Sigmoid colon (tissue), 7 donors: ENCODE results near the gene RNF217. TPM values are rescaled to one million over a fixed set of nuclear protein-coding genes. Genes with fewer than 3 reads are reported as not detected.
A peak's percentile ranks its signal among the peaks of the same experiment; 100 is the strongest.

ENCODE experiments used
- DNase-seq: peaks from one replicate; pipeline ENCODE4 v3.0.0-alpha.2; 2019
- H3K27ac ChIP-seq, 4 donors: fragments of 200-600 bp; sonication (generic); one replicate each; pipeline ENCODE4 v1.5.1; 2016 to 2019; ENCODE audit warnings: mild to moderate bottlenecking in 1 of 4
- H3K27me3 ChIP-seq, 3 donors: fragments of 200-600 bp; sonication (generic); one replicate each; pipeline ENCODE4 v1.5.1; 2019; ENCODE audit warnings: mild to moderate bottlenecking in 1 of 3
- H3K36me3 ChIP-seq, 4 donors: fragments of 200-600 bp; sonication (generic); one replicate each; pipeline ENCODE4 v1.5.1; 2016 to 2019
- H3K4me1 ChIP-seq, 4 donors: fragments of 200-600 bp; sonication (generic); one replicate each; pipeline ENCODE4 v1.5.1; 2017 to 2019
- H3K4me3 ChIP-seq, 4 donors: fragments of 200-600 bp; sonication (generic); one replicate each; pipeline ENCODE4 v1.5.1; 2017 to 2019; ENCODE audit warnings: mild to moderate bottlenecking in 2 of 4, moderate library complexity in 1 of 4
- H3K9me3 ChIP-seq, 4 donors: fragments of 200-600 bp in 3 of 4; sonication (generic) in 3 of 4; one replicate each; pipeline versions ENCODE4 v1.5.1 to v1.6.1; 2013 to 2019
- EP300 ChIP-seq, 4 donors: sonication (generic); formaldehyde crosslinking; IDR thresholded peaks; one replicate each; pipeline ENCODE4 v1.6.1; 2017; ENCODE audit warnings: antibody characterized with exemption in 4 of 4
- POLR2A ChIP-seq, 2 donors: fragments of 450-650 bp; IDR thresholded peaks; one replicate each; pipeline ENCODE4 v1.6.1; 2016; ENCODE audit warnings: antibody characterized with exemption in 2 of 2, mild to moderate bottlenecking in 2 of 2, moderate library complexity in 2 of 2
- POLR2AphosphoS5 ChIP-seq, 4 donors: sonication (generic); formaldehyde crosslinking; IDR thresholded peaks; one replicate each; pipeline ENCODE4 v1.6.1; 2017; ENCODE audit warnings: antibody characterized with exemption in 4 of 4
- WGBS, 2 donors: extraction: QIAGEN DNeasy Blood & Tissue Kit; methylation state at CpG; one replicate each; pipeline ENCODE4 v1.1.7; 2013; 5-methylcytosine and 5-hydroxymethylcytosine counted together
- intact Hi-C: fragments of 100-400 bp; cut with DNase I; formaldehyde crosslinking; loops from one replicate; pipeline ENCODE4 v1.15.1; 2023
- polyA plus RNA-seq, 3 donors: library from polyadenylated mRNA; stranded (reverse); fragments of 200-250 nt; gene quantifications; one replicate each; pipeline ENCODE4 v1.2.3, GENCODE V29; 2013
- total RNA-seq, 4 donors: library from RNA; depleted of rRNA; stranded (reverse); fragments of >200 nt; gene quantifications; one replicate each; pipeline ENCODE4 v1.1.0, GENCODE V29; 2016
- TF ChIP-seq, protein P1 (sequence below), 4 experiments: fragments of 450-650 bp in 3 of 4; fragments of 200-600 bp in 1 of 4; IDR thresholded peaks; one replicate each; pipeline ENCODE4 v1.5.1; 2016 to 2019; ENCODE audit warnings: antibody characterized with exemption in 4 of 4, mild to moderate bottlenecking in 3 of 4, moderate library complexity in 2 of 4
- donor health status: healthy with polysubstance abuse.
- donor health status: Bipolar disorder and iron deficiency.
- donor health status: healthy.

The RNF217 gene
- total and polyA plus RNA-seq, 7 donors: 1.8 to 55.9 (median 35.7) TPM

GRCh38 chr6:125098253-125098652, 136.0 kb downstream of the RNF217 start:
- Histone ChIP-seq H3K9me3 (no peaks in the 10 kb centered on the region), H3K4me3 (no peak overlapping the region), H3K27ac (no peak overlapping the region), H3K4me1 (peaks cover 0 to 63% (median 53%) of the 10 kb centered on the region in 4 donors), H3K36me3 (no peaks in the 10 kb centered on the region), H3K27me3 (no peaks in the 10 kb centered on the region)
- DNase-seq: no peak
- 92% methylated on average over 4 of the region's 4 CpGs for WGBS, 2 donors
- TF ChIP-seq, protein P1, sequence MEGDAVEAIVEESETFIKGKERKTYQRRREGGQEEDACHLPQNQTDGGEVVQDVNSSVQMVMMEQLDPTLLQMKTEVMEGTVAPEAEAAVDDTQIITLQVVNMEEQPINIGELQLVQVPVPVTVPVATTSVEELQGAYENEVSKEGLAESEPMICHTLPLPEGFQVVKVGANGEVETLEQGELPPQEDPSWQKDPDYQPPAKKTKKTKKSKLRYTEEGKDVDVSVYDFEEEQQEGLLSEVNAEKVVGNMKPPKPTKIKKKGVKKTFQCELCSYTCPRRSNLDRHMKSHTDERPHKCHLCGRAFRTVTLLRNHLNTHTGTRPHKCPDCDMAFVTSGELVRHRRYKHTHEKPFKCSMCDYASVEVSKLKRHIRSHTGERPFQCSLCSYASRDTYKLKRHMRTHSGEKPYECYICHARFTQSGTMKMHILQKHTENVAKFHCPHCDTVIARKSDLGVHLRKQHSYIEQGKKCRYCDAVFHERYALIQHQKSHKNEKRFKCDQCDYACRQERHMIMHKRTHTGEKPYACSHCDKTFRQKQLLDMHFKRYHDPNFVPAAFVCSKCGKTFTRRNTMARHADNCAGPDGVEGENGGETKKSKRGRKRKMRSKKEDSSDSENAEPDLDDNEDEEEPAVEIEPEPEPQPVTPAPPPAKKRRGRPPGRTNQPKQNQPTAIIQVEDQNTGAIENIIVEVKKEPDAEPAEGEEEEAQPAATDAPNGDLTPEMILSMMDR (IDR thresholded peaks at IDR 0.05): no peak
- TF ChIP-seq POLR2AphosphoS5 (IDR thresholded peaks at IDR 0.05): no peak
- no peak for TF ChIP-seq POLR2A (IDR thresholded peaks at IDR 0.05)
- TF ChIP-seq EP300 (IDR thresholded peaks at IDR 0.05): no peak
- intact Hi-C loops: loop anchor here (2.0 to 5.0 kb wide), 2 partner anchors 56 to 133 kb away; no protein-coding TSS in a partner anchor

DNA sequence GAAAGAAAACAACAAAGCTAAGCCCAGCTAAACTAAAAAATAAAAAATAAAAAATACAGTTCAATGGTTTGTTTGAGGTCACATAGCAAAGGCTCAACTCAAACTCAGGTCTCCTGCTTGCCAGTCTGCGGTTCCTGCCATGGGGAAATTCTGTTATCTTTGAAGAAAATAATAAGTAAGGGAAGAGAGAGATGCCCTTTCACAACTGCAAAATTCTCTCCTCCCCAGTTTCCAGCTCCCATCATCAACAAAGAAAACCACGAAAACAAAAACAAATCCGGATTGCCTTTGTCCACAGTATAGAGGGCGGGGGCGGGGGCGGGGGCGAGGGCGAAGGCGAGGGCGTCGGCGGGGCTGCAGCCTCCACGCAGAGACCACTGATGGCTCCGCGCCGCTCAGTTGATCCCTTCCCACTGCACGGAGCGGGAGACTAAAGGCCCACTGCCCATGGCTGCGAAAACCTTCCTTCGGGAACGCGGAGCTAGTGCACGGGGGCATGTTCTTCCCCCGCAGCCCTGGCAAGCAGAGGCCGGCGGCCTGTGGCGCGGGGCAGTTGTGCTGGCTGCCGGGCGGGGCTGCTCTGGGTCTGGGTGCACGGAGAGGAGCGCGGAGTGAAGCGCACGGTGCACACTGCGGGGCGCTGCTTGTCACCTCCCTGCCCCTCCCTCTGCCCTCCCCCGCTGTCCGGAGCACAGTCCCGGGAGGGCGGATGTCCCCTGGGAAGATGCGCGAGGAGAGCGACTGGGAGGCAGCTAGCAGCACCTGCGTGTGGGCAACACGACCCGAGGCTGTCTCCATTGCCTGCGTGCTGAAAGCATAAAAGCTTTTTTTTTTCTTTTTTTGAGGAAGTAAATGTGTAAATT, 137.2 kb downstream of the RNF217 start:
- Histone ChIP-seq H3K9me3 (no peaks in the 10 kb centered on the region), H3K27ac (peak overlapping the region in 3 of 4 donors; percentile 76 to 81 (median 79)), H3K4me1 (peaks cover 0 to 75% (median 63%) of the 10 kb centered on the region in 4 donors), H3K27me3 (no peaks in the 10 kb centered on the region), H3K36me3 (no peaks in the 10 kb centered on the region), H3K4me3 (peak overlapping the region; percentile 41 to 57 (median 56))
- TF ChIP-seq POLR2AphosphoS5 (IDR thresholded peaks at IDR 0.05): peak; percentile 13 to 66 (median 56)
- TF ChIP-seq, protein P1 (IDR thresholded peaks at IDR 0.05): no peak
- no peak for TF ChIP-seq EP300 (IDR thresholded peaks at IDR 0.05)
- intact Hi-C loops: loop anchor here (2.0 to 5.0 kb wide), 2 partner anchors 57 to 135 kb away; no protein-coding TSS in a partner anchor
- DNase-seq: peak; percentile 87
- WGBS, 2 donors: 1 to 2% methylated on average over 48 of the region's 48 CpGs

DNA sequence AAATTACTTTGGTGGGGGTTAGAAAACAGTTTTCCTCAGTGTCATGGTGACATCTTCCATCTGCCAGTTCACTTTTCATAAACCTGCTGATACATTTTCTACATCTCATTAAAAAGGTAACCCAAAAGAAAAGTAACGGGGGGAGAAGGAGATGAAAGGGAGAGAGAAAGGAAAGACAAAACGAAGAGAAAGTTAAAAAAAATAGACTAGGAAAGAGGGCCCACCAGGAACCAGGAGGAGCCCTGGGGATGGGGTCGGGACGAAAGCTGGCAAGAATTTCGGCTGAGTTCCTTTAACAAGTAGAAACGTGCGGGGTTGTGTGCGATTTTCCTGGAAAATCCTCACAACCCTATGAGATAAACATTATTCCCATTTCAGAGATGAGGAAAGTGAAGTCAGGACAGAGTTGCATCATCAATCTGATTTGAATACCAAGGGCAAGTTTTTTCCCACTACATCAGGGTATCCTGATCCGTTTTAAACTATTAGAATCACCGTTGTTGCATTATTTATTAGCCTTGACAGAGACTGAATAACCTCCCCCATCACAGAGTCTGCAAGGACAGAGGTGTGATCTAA, 137.9 kb downstream of the RNF217 start:
- 87 to 89% methylated on average over 10 of the region's 10 CpGs for WGBS, 2 donors
- no peak for DNase-seq
- TF ChIP-seq, protein P1 (IDR thresholded peaks at IDR 0.05): no peak
- no peak for TF ChIP-seq POLR2A (IDR thresholded peaks at IDR 0.05)
- TF ChIP-seq POLR2AphosphoS5 (IDR thresholded peaks at IDR 0.05): no peak
- no peak for TF ChIP-seq EP300 (IDR thresholded peaks at IDR 0.05)
- H3K9me3 ChIP-seq: no peaks in the 10 kb centered on the region
- peak overlapping the region in 3 of 4 donors; percentile 76 to 81 (median 79) for H3K27ac ChIP-seq
- H3K27me3 ChIP-seq: no peaks in the 10 kb centered on the region
- H3K36me3 ChIP-seq: no peaks in the 10 kb centered on the region
- H3K4me3 ChIP-seq: peak overlapping the region; percentile 41 to 57 (median 56)
- intact Hi-C loops: no loop called here
- peaks cover 0 to 80% (median 61%) of the 10 kb centered on the region in 4 donors for H3K4me1 ChIP-seq

GRCh38 chr6:125101128-125101527, 138.9 kb downstream of the RNF217 start:
- no peak for DNase-seq
- H3K4me1 ChIP-seq: peaks cover 0 to 71% (median 53%) of the 10 kb centered on the region in 4 donors
- H3K27ac ChIP-seq: peak overlapping the region; percentile 61 to 81 (median 78)
- no peaks in the 10 kb centered on the region for H3K36me3 ChIP-seq
- H3K4me3 ChIP-seq: no peak overlapping the region
- intact Hi-C loops: no loop called here
- TF ChIP-seq, protein P1 (IDR thresholded peaks at IDR 0.05): no peak
- TF ChIP-seq EP300 (IDR thresholded peaks at IDR 0.05) (no peak), POLR2AphosphoS5 (IDR thresholded peaks at IDR 0.05) (no peak), POLR2A (IDR thresholded peaks at IDR 0.05) (no peak)
- H3K27me3 ChIP-seq: no peaks in the 10 kb centered on the region
- H3K9me3 ChIP-seq: no peaks in the 10 kb centered on the region
- WGBS, 2 donors: 64 to 70% methylated on average over 1 of the region's 1 CpG
